ENCODE measurements around the gene MED23.
"Not testable (repeated sequence)": the region's sequence is repeated elsewhere in the genome, so short reads cannot be mapped to it uniquely, and the experiment has no call there.

GRCh38 chr6:131538615-131539014 is 89.4 kb downstream of the MED23 start:
- not testable (repeated sequence) for TF ChIP-seq CTCF, POLR2A (IDR thresholded peaks at IDR 0.05)

Data from lower leg skin (tissue), 3 donors.